Activated naive CD4-positive, alpha-beta T cell treated with Interleukin-2 at 50 U/mL for 16 hours (primary cell): ENCODE results near the gene PPP5C.
"Not testable (repeated sequence)": the region's sequence is repeated elsewhere in the genome, so short reads cannot be mapped to it uniquely, and the experiment has no call there.

ENCODE experiments used
- DNase-seq: peaks from one replicate; pipeline ENCODE4 v3.0.0-alpha.2; 2020

The PPP5C gene

GRCh38 chr19:46388311-46389095, 41.6 kb downstream of the PPP5C start:
- no peak for DNase-seq

DNA sequence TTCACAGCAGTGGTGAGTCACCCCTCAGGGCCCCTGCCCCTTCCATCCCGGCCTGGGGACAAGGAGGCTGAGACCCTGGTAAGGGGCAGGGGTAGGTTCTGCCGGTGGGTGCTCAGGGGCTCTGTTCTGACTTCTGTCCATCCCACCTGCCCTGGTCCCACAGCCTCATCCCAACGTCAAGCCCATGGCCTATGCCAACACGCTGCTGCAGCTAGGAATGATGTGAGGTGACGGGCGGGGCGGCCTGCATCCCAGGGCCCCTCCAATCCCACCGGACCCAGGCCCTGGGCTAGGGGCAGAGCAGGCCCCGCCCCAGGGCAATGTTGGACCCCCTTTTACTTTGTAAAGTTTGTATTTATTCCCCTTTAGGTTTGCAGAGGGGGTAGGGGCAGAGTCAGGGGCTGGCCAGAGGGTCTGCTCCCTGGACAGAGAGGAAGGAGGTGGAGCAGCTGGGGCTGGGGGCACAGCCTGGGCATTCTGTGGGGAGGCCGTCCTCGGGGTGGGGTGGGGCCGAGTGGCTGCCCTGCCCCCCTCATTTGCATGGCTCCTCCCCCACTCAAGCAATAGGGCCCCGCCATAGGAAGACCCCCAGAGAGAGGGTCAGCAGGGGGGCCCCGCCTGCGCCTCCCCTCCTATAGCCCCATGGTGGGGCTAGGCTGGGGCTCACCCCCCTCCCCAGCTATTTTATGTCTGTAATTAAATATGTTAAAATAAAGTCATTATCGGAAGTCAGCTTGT, 43.4 kb downstream of the PPP5C start:
- DNase-seq: no peak

DNA sequence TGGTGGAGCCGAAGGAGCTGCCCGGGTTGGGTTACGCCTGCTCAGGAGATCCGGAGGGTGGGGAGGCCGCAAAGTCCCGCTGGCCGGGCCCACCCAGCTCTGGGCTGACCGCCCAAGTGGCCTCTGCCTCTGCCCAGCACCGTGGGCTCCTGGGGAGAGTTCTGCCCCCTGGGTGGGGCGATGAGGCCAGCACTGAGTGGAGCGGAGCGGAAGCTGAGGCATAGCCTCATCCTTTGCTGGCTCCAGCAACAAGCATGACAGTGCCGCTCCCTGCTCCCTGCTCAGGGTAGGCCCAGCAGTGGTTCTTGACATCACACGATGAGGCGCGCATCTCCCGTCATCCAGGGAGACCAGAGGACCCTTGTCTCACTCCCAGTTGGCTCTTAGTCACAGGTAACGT, 44.0 kb downstream of the PPP5C start:
- no peak for DNase-seq

DNA sequence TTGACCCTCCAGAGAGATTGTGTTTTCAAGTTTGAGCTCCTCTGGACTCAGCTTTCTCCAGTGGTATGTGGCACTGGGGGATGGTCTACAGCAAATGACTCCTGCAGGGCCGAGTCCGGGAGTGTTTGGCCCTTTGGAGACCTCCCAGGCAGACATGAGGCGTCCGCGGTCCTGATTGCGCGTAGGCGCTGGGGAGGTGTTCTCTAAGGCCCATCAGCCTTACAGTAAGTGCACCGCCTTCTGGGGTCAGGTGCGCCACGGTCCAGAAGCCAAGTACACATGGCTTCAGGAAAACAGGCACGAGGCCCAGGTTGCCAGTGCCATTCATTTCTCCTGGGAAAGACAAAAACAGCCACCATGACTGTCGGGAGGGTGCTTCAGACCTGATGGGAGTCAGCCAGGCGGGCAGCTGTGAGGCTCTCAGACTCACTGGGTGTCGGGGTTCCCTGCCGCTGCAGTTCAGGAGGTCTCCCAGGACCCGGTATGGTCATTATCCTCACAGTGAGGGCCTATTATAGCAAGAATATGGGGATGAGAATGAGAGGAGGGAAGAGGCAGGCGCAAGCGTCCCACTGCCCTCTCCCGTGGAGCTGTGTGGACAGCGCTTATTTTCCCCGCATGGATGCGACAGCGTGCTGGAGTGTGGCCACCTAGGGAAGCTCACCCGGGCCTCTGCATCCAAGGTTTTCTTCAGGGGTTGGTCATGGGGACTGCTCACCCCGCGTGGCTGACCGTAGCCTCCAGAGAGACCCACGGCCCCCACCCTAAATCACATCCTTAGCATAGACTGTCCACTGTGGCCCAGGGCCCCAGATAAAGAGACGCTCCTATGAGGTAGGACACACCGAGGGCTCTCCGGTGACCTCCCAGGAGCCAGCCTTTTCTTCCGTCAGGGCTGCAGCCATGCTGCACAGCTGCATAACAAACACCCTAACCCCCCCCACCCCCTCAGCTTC, 44.7 kb downstream of the PPP5C start:
- DNase-seq: no peak

- no peak for DNase-seq
Observed at GRCh38 chr19:46392252-46392801, 45.4 kb downstream of the PPP5C start.

GRCh38 chr19:46392837-46393236, 46.0 kb downstream of the PPP5C start:
- DNase-seq: no peak

- DNase-seq: no peak
Observed at GRCh38 chr19:46393456-46394401, 46.8 kb downstream of the PPP5C start.

GRCh38 chr19:46394402-46394797, 47.5 kb downstream of the PPP5C start:
- no peak for DNase-seq

DNA sequence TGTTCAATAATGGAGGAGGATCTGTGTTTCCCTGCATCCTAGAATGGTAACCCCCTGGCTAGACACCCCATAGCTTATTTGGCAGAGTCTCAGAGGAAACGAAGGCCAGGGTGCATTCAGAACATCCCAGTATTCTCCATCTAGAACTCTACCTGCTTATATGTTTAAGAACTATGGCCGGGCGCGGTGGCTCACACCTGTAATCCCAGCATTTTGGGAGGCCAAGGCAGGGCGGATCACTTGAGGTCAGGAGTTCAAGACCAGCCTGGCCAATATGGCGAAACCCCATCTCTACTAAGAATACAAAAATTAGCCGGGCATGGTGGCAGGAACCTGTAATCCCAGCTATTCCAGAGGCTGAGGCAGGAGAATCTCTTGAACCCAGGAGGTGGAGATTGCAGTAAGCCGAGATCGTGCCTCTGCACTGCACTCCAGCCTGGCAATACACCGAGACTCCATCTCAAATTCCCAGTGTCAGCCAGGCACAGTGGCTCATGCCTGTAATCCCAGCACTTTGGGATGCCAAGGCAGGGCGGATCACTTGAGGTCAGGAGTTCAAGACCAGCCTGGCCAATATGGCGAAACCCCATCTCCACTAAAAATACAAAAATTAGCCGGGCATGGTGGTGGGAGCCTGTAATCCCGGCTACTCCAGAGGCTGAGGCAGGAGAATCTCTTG, 51.1 kb downstream of the PPP5C start:
- DNase-seq: not testable (repeated sequence)

GRCh38 chr19:46402725-46403124, 55.8 kb downstream of the PPP5C start:
- DNase-seq: no peak

GRCh38 chr19:46404055-46404752, 57.3 kb downstream of the PPP5C start:
- no peak for DNase-seq

- DNase-seq: no peak
Observed at GRCh38 chr19:46404753-46405468, 58.0 kb downstream of the PPP5C start.

- no peak for DNase-seq
Observed at GRCh38 chr19:46406976-46407375, 60.1 kb downstream of the PPP5C start.

DNA sequence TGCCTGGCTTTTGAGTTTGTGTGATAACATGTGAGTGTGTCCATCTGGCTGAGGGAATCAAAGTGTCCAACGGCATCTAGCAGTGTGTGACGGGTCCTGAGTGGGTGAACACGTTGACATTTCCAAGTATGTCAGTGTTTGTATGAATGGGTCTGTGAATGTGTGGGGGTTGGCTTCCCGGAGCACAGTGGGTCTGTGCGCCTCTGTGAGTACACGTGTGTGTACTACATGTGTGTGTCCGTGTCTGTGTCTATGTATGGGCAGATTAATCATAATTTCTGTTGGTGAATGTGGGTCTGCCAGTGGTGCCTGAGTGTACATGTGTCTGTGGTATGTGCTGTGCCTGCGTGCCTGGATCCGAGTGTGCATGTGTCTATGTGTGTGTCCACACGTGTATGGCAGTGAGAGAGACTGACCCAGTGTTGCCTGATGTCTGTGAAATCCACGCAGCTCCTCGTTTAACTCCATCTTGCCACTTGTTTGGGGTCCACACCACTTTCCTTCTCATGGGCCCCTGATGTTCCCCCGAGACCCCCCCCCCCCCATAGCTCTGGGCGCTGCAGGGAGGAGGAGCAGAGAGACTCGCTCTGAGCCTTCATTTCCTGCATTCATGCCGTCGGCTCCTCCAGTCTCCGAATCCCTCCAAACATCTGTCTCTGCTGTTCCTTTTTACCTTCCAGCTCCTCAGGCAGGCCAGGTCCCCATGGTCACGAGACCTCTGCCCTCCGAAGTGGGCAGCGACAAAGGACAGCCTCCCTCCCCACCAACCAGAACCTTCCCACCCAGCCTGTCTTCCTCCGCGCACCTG, 61.2 kb downstream of the PPP5C start:
- no peak for DNase-seq

DNA sequence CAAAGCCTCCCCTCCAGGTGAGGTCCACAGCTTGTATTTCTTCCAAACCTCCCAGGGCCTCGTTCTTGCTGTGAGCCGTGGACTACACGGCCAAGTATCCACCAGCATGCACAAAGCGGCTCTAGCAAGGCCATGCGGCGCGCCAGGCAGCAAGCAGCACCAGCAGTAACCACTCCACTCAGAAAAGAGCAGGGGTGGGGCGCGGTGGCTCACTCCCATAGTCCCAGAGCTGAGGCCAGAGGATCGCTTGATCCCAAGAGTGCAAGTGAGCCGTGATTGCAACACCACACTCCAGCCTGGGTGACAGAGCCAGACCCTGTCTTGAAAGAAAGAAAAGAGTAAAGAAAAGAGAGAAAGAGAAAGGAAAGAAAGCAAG, 61.8 kb downstream of the PPP5C start:
- DNase-seq: no peak

DNA sequence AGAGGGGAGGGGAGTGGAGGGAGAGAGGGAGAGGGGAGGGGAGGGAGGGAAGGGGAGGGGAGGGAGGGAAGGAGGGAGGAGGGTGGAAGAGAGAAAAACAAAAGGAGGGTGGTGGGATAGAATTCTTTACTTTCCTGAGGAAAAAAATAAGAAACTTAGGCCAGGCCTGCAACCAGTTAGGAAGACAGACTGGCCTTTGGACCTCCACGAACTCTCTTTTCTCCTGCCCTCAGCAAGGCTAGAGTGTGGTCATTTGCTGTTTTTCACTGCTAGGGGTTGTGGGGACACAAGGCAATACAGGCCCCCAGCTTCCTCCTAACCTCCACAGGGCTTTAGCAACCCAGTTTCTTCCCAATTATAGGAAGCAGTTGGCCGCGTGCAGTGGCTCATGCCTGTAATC, 62.3 kb downstream of the PPP5C start:
- no peak for DNase-seq

GRCh38 chr19:46410205-46411087, 63.6 kb downstream of the PPP5C start:
- no peak for DNase-seq
